GM18511 (cell line): ENCODE results near the gene KCNK7.
A peak's percentile ranks its signal among the peaks of the same experiment; 100 is the strongest.

Source experiments
- ATAC-seq: cut with Tn5 transposase; IDR thresholded peaks from one replicate; pipeline ENCODE4 v1.9.1; 2021; ENCODE audit warnings: mild to moderate bottlenecking, moderate library complexity; ENCODE audit not compliant: unreplicated experiment

KCNK7 gene

GRCh38 chr11:65589444-65590239, 6.0 kb downstream of the KCNK7 start:
- ATAC-seq, result no peak

GRCh38 chr11:65588199-65589054, 7.2 kb downstream of the KCNK7 start:
- peak; percentile 83 for ATAC-seq

GRCh38 chr11:65586676-65587075, 8.9 kb downstream of the KCNK7 start:
- ATAC-seq, result no peak

- no peak for ATAC-seq
These were observed 9.4 kb downstream of the KCNK7 start for GRCh38 chr11:65586247-65586630.

DNA sequence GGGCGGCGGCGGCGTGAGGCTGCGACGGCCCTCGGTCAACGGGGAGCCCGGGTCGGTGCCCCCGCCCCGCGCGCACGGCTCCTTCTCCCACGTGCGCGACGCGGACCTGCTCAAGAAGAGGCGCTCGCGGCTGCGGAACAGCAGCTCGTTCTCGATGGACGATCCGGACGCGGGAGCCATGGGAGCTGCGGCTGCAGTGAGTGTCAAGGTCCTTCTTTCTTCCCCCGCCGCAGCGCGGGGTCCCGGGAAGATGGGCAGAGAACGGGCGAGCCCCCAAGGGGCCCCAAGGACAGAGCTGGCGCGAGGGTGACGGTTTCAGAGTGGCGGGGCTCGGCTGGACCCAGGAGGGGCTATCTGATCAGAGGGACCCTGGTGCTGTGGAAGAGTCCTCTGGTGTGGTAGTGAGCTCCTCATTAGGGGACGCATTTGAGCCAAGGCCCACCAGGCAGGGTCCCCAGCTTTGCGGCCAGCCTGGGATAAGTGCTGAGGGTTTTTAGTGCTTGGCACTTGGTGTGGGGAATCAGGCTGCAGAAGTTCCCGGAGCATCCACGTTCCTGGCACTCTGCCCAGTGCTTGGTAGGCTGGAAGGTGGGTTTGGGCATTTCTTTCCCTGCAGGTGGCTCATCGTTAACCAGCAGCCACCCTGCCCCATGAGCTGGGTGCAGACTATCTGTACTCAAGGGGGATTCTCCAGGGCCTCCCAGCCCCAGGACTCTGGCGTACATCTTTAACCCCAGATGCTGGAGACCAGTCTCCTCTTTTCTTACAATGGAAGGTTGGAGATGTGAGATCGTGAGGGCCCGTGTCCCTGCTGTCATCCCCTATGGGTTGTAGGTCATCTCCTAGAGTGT, 10.0 kb downstream of the KCNK7 start:
- ATAC-seq, result no peak

DNA sequence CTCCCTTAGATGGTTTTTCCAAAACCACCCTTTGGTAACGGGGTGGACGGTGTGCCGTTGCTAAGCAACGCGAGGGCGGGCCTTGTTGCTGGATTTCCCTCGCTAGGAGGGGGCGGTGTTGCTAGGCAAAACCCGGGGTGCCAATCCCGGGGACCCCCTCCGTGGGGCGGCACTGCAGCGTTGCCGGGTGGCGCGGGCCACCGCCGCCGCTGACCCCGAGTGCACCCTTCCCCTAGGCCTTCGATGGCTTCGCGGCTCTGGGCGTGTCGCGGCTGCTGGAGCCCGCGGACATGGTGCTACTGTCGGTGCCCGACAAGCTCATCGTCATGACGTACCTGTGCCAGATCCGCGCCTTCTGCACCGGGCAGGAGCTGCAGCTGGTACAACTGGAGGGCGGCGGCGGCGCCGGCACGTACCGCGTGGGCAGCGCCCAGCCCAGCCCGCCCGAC, 10.9 kb downstream of the KCNK7 start:
- no peak for ATAC-seq

- ATAC-seq, result no peak
These were observed 11.5 kb downstream of the KCNK7 start for GRCh38 chr11:65584106-65584505.

DNA sequence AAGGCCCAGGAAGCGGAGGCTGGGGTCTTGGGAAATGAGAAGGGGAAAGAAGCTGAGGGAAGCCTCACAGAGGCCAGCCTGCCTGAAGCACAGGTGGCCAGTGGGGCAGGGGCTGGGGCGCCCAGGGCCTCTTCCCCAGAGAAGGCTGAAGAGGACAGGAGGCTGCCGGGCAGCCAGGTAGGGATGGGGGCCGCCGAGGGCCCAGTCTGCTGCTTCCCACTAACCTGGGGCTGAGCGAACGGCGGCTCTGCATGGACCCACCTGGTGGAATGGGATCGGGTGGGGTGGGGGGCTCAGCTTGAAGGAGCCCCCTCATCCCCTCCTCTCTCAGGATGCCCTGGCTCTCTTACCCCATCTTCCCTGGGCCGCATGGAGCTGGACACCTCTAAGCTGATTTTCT, 12.0 kb downstream of the KCNK7 start:
- ATAC-seq, result no peak

DNA sequence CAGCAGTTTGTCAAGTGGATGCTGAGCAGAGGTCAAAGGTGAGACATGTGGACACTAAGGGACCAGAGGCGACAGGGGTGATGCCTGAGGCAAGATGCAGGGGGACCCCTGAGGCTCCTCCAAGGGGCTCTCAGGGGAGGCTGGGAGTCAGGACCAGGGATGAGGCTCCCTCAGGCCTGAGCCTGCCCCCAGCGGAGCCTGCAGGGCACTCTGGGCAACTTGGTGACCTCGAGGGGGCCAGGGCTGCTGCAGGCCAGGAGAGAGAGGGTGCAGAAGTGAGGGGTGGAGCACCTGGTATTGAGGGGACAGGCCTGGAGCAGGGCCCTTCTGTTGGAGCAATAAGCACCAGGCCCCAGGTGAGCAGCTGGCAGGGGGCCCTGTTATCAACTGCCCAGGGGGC, 13.7 kb downstream of the KCNK7 start:
- ATAC-seq, result no peak

GRCh38 chr11:65580756-65581155, 14.8 kb downstream of the KCNK7 start:
- no peak for ATAC-seq

DNA sequence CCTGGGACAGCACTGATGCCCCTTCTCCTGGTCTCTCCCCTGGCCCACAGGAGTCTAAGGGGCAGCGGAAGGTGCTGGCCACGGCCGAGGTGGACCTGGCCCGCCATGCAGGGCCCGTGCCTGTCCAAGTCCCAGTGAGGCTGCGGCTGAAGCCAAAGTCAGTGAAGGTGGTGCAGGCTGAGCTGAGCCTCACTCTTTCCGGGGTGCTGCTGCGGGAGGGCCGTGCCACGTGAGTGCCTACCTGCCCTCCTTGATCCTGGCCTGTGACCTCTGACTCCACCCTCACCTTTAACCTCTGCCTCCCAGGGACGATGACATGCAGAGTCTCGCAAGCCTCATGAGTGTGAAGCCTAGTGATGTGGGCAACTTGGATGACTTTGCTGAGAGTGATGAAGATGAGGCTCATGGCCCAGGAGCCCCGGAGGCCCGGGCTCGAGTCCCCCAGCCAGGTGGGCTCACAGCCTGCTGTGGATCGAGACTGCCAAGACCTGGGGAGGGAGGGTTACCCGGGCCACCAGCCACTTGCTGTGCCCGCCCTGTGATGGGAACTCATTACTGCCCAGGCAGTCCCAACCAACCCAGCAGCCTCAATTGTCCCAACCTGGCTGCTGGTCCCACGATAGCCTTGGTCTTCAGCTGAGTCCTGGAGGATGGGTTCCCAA, 15.4 kb downstream of the KCNK7 start:
- no peak for ATAC-seq

DNA sequence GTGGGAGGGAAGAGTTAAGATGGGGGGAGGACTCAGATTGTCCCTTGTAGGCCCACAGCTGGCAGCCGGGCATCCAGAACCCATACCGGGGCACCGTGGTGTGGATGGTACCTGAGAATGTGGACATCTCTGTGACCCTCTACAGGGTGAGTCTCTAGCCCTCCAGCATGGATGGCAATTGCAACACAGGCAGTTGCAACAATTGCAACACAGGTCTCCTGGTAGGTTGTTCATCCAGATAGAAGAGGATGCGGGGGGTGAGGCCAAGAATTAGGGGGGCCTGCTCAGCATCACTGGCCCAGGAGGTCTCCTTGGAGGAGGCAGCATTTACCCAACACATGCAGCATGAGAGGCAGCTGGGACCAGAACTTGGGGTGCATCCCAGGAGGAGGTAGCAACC, 16.3 kb downstream of the KCNK7 start:
- no peak for ATAC-seq

- ATAC-seq, result no peak
These were observed 16.9 kb downstream of the KCNK7 start for GRCh38 chr11:65578667-65579066.

DNA sequence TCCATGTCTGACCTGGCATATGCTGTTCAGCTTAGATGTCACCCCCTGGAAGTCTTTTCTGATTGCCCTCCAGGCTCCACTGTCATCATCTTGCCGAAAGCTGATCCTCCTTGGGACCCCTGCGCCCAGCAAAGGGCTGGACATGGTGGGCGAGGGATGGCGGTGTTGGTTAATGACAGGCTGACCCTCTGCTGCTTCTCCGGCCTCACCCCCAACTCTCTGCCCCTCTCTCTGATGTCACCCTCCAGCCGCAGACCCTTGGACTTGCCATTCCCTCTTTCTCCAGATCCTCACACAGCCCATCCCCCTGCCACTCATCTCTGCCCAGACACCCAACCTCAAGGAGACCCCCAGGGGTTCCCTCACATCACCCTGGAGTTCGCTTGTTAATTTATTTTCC, 17.5 kb downstream of the KCNK7 start:
- ATAC-seq, result no peak

DNA sequence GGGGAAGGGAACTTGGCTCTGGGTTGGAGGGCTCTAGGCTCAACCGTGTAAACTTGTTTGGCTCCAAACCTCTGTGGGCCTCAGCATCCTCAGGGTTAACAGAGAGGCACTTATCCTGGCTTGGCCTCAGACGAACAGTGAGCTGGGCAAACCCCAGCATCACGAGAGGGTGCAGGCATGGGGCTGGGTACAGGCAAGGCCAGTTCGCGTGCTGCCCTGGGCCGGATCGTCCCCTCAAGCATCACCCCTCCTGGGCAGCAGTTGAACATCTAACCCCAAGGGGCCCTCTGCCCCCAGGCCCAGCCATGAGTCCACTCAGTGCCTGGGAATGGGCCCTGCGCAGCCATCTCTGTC, 17.9 kb downstream of the KCNK7 start:
- ATAC-seq, result no peak

- no peak for ATAC-seq
These were observed 18.5 kb downstream of the KCNK7 start for GRCh38 chr11:65576867-65577755.

GRCh38 chr11:65576232-65576866, 19.3 kb downstream of the KCNK7 start:
- no peak for ATAC-seq

- no peak for ATAC-seq
These were observed 19.9 kb downstream of the KCNK7 start, which contains the start of gene EHBP1L1 for GRCh38 chr11:65575568-65576231. Gene EHBP1L1 (plus strand): TSS chr11:65576053. CDS start chr11:65576303, 250 bp downstream.
